ENCODE results near the gene RAF1. TPM values are rescaled to one million over a fixed set of nuclear protein-coding genes. Genes with fewer than 3 reads are reported as not detected.

The RAF1 gene
- total RNA-seq, 1 donor from 2014 or later, result 199 TPM

Small RNA genes within 50 kb of the gene (small RNA-seq; reads per million reads assigned to genes)
- gene CRIP1P1, result not detected
- not detected for gene RF00017

Other genes with a start within 250 kb of the RAF1 start
- 39.5 TPM for gene TSEN2, start 179.6 kb downstream of the RAF1 start, total RNA-seq
- gene MKRN2OS, start 118.6 kb downstream of the RAF1 start, total RNA-seq, result not detected
- gene MKRN2, start 107.0 kb downstream of the RAF1 start, total RNA-seq, result 35.5 TPM
- gene TMEM40, start 95.1 kb upstream of the RAF1 start, total RNA-seq, result not detected
- 11.4 TPM for gene CAND2, start 132.6 kb upstream of the RAF1 start, total RNA-seq
- gene RPL32, start 177.4 kb upstream of the RAF1 start, total RNA-seq, result 967 TPM